Measurements from ENCODE around the gene LRRC8A. TPM values are rescaled to one million over a fixed set of nuclear protein-coding genes. Genes with fewer than 3 reads are reported as not detected.

Gene LRRC8A
- total and polyA plus RNA-seq, 2 donors from 2014 or later = 18.5 to 37.4 TPM

- H3K36me3 ChIP-seq (ENCODE audit: control insufficient read depth in 2 of 3, insufficient read depth in 3 of 3, low read length in 3 of 3) = no peaks in the 10 kb centered on the region
- DNase-seq (no peak), FAIRE-seq (no peak)
- H3K9ac ChIP-seq (ENCODE audit: low read length in 3 of 3) = no peak overlapping the region
- TF ChIP-seq CTCF (IDR thresholded peaks at IDR 0.05; ENCODE audit: borderline replicate concordance, extremely low read depth, insufficient read depth) = no peak
- no peaks in the 10 kb centered on the region for H3K9me3 ChIP-seq (ENCODE audit: control insufficient read depth in 2 of 3, insufficient read depth in 1 of 3, low read length in 3 of 3)
- H3K27me3 ChIP-seq (ENCODE audit: control insufficient read depth, insufficient read depth, low read length) = no peaks in the 10 kb centered on the region
- no peak overlapping the region for H3K27ac ChIP-seq (ENCODE audit: low read depth in 2 of 2, low read length in 2 of 2)
- intact Hi-C loops (cut with DNase I) = no loop called here
- peaks cover 0 to 2% (median 2%) of the 10 kb centered on the region in 3 donors for H3K4me1 ChIP-seq (ENCODE audit: control insufficient read depth in 2 of 3, insufficient read depth in 2 of 3, low read depth in 1 of 3, low read length in 3 of 3)
- H3K4me3 ChIP-seq (ENCODE audit: low read length in 3 of 3) = no peak overlapping the region
Measured at GRCh38 chr9:128928624-128929023, 46.7 kb downstream of the LRRC8A start.

GRCh38 chr9:128929560-128929959, 47.6 kb downstream of the LRRC8A start:
- Histone ChIP-seq H3K4me3 (ENCODE audit: low read length in 3 of 3) (no peak overlapping the region), H3K36me3 (ENCODE audit: control insufficient read depth in 2 of 3, insufficient read depth in 3 of 3, low read length in 3 of 3) (no peaks in the 10 kb centered on the region), H3K27me3 (ENCODE audit: control insufficient read depth, insufficient read depth, low read length) (no peaks in the 10 kb centered on the region), H3K9ac (ENCODE audit: low read length in 3 of 3) (no peak overlapping the region), H3K27ac (ENCODE audit: low read depth in 2 of 2, low read length in 2 of 2) (no peak overlapping the region), H3K4me1 (ENCODE audit: control insufficient read depth in 2 of 3, insufficient read depth in 2 of 3, low read depth in 1 of 3, low read length in 3 of 3) (peaks cover 0 to 2% (median 2%) of the 10 kb centered on the region in 3 donors), H3K9me3 (ENCODE audit: control insufficient read depth in 2 of 3, insufficient read depth in 1 of 3, low read length in 3 of 3) (no peaks in the 10 kb centered on the region)
- DNase-seq = no peak
- TF ChIP-seq CTCF (IDR thresholded peaks at IDR 0.05; ENCODE audit: borderline replicate concordance, extremely low read depth, insufficient read depth) = no peak
- intact Hi-C loops (cut with DNase I) = no loop called here
- no peak for FAIRE-seq

GRCh38 chr9:128933731-128934130, 51.8 kb downstream of the LRRC8A start:
- Histone ChIP-seq H3K9ac (ENCODE audit: low read length in 3 of 3) (no peak overlapping the region), H3K9me3 (ENCODE audit: control insufficient read depth in 2 of 3, insufficient read depth in 1 of 3, low read length in 3 of 3) (no peaks in the 10 kb centered on the region), H3K4me1 (ENCODE audit: control insufficient read depth in 2 of 3, insufficient read depth in 2 of 3, low read depth in 1 of 3, low read length in 3 of 3) (no peaks in the 10 kb centered on the region), H3K36me3 (ENCODE audit: control insufficient read depth in 2 of 3, insufficient read depth in 3 of 3, low read length in 3 of 3) (no peaks in the 10 kb centered on the region), H3K27me3 (ENCODE audit: control insufficient read depth, insufficient read depth, low read length) (no peaks in the 10 kb centered on the region), H3K27ac (ENCODE audit: low read depth in 2 of 2, low read length in 2 of 2) (no peak overlapping the region), H3K4me3 (ENCODE audit: low read length in 3 of 3) (no peak overlapping the region)
- no peak for FAIRE-seq
- intact Hi-C loops (cut with DNase I) = loop anchor here (5.0 kb wide), 1 partner anchor 71 kb away; no protein-coding TSS in a partner anchor
- no peak for TF ChIP-seq CTCF (IDR thresholded peaks at IDR 0.05; ENCODE audit: borderline replicate concordance, extremely low read depth, insufficient read depth)
- peak in 2 of 5 donors; percentile 7 to 34 for DNase-seq

Data from kidney (tissue), 14 donors.